Left lung (tissue), 10 donors: ENCODE measurements around the gene ASB3. TPM values are rescaled to one million over a fixed set of nuclear protein-coding genes. Genes with fewer than 3 reads are reported as not detected.
"Not testable (repeated sequence)": the region's sequence is repeated elsewhere in the genome, so short reads cannot be mapped to it uniquely, and the experiment has no call there.

Experiments
- ATAC-seq: fragments of 200-7000 bp; cut with Tn5 transposase; one replicate; pipeline ENCODE4 v1.9.1; 2020; ENCODE audit warnings: moderate library complexity
- DNase-seq, 4 donors: peaks; one replicate each; pipeline ENCODE4 v3.0.0-alpha.2; 2013 to 2020
- H3K27ac ChIP-seq, 2 donors: fragments of 200-600 bp; sonication (generic) in 1 of 2; one replicate each; pipeline versions ENCODE4 v1.5.0 to v1.8.0; 2020 to 2021
- H3K27me3 ChIP-seq, 2 donors: fragments of 200-600 bp; sonication (generic) in 1 of 2; one replicate each; pipeline versions ENCODE4 v1.5.0 to v1.8.0; 2020 to 2021
- H3K36me3 ChIP-seq, 2 donors: fragments of 200-600 bp; sonication (generic) in 1 of 2; one replicate each; pipeline versions ENCODE4 v1.5.0 to v1.8.0; 2020 to 2021
- H3K4me1 ChIP-seq, 2 donors: fragments of 200-600 bp; one replicate each; pipeline ENCODE4 v1.8.0; 2021
- H3K4me3 ChIP-seq, 2 donors: fragments of 200-600 bp; sonication (generic) in 1 of 2; one replicate each; pipeline versions ENCODE4 v1.5.0 to v1.8.0; 2020 to 2021; ENCODE audit warnings: mild to moderate bottlenecking in 1 of 2
- H3K9me3 ChIP-seq, 2 donors: fragments of 200-600 bp; sonication (generic) in 1 of 2; one replicate each; pipeline versions ENCODE4 v1.5.0 to v1.8.0; 2020 to 2021
- intact Hi-C, 2 donors: fragments of 100-400 bp; cut with DNase I; formaldehyde crosslinking; loops; one replicate each; pipeline versions ENCODE4 v1.11.2 to v1.14.2; 2022
- polyA plus RNA-seq, 6 donors: library from polyadenylated mRNA; unstranded; fragments of 120-200 nt; gene quantifications; one replicate each; pipeline ENCODE4 v1.2.1, GENCODE V29; 2013; ENCODE audit not compliant: insufficient read length in 6 of 6
- total RNA-seq, 2 donors: library from RNA; stranded (reverse); fragmentation: NEBNext Ultra II Directional; extraction: Animal tissue kit (Norgen Biotek cat#: 25700); gene quantifications; one replicate each; pipeline ENCODE4 v1.2.1, GENCODE V29; 2021
- TF ChIP-seq, protein P1 (sequence below), 2 donors: fragments of 200-600 bp; sonication (generic) in 1 of 2; IDR thresholded peaks; one replicate each; pipeline versions ENCODE4 v1.5.0 to v1.8.0; 2021; ENCODE audit warnings: antibody characterized with exemption in 2 of 2
- donor health status: DM: no; HTN: yes; CAD: no.
- donor health status: DM: no; HTN: no; CAD: no.

Gene ASB3
- total and polyA plus RNA-seq, 8 donors = 22.7 to 39.6 (median 31.3) TPM

DNA sequence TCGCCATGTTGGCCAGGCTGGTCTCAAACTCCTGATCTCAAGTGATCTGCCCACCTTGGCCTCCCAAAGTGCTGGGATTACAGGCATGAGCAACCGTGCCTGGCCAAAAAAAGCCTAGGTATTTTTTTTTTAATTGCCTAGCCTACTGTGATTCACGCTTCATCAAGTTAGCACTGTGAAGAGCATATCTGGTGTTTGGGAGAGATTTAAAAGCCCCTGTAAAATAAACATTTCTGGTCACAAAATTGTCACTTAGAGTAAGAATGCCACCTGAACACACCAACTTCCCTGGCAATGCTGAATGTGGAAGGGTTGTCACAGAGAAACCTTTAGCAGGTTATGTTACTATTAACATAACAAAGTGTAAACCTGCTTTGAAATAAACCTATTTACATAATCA, 58.8 kb downstream of the ASB3 start:
- TF ChIP-seq, protein P1, sequence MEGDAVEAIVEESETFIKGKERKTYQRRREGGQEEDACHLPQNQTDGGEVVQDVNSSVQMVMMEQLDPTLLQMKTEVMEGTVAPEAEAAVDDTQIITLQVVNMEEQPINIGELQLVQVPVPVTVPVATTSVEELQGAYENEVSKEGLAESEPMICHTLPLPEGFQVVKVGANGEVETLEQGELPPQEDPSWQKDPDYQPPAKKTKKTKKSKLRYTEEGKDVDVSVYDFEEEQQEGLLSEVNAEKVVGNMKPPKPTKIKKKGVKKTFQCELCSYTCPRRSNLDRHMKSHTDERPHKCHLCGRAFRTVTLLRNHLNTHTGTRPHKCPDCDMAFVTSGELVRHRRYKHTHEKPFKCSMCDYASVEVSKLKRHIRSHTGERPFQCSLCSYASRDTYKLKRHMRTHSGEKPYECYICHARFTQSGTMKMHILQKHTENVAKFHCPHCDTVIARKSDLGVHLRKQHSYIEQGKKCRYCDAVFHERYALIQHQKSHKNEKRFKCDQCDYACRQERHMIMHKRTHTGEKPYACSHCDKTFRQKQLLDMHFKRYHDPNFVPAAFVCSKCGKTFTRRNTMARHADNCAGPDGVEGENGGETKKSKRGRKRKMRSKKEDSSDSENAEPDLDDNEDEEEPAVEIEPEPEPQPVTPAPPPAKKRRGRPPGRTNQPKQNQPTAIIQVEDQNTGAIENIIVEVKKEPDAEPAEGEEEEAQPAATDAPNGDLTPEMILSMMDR (IDR thresholded peaks at IDR 0.05) = no peak
- Histone ChIP-seq H3K27ac (no peak overlapping the region), H3K4me1 (no peaks in the 10 kb centered on the region), H3K9me3 (no peaks in the 10 kb centered on the region), H3K36me3 (peaks cover 0 to 12% of the 10 kb centered on the region in 2 donors), H3K4me3 (no peak overlapping the region), H3K27me3 (no peaks in the 10 kb centered on the region)
- ATAC-seq (no peak), DNase-seq (no peak)
- intact Hi-C loops = no loop called here

DNA sequence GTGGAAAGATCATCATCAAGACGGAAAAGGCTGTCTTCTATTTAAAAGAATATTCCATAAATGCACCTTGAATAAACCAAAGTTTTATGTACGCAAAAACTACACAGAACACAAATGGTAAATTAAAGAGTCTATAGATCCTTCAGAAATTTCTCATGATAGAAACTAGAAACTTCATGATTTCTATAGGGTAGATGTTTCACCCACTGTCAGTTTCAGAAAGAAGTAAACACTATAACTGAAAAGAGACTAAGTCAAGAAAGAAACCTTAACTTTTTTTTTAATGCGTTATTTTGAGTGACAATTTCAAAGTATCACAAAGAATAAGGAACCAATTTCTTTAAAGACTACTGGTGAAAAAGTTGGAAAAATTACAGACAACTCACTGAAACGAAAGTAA, 61.1 kb downstream of the ASB3 start:
- intact Hi-C loops = no loop called here
- TF ChIP-seq, protein P1 (IDR thresholded peaks at IDR 0.05) = no peak

DNA sequence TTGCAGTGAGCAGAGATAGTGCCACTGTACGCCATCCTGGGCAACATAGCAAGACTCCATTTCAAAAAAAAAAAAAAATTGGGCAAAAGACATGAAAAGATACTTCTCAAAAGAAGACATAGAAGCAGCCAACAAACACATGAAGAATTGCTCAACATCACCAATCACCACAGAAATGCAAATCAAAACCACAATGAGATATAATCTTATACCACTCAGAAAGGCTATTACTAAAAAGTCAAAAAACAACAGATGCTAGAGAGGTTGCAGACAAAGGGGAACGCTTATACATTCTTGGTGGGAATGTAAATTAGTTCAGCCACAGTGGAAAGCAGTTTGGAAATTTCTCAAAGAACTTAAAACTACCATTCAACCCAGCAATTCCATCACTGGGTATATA, 62.2 kb downstream of the ASB3 start:
- Histone ChIP-seq H3K4me1 (no peaks in the 10 kb centered on the region), H3K9me3 (no peaks in the 10 kb centered on the region), H3K4me3 (no peak overlapping the region), H3K27ac (no peak overlapping the region), H3K27me3 (no peaks in the 10 kb centered on the region), H3K36me3 (peaks cover 0 to 7% of the 10 kb centered on the region in 2 donors)
- TF ChIP-seq, protein P1 (IDR thresholded peaks at IDR 0.05) = no peak
- DNase-seq (no peak), ATAC-seq (no peak)
- intact Hi-C loops = no loop called here

More for the DNA sequence above, 61.1 kb downstream of the ASB3 start:
- Histone ChIP-seq H3K9me3 (no peaks in the 10 kb centered on the region), H3K4me1 (no peaks in the 10 kb centered on the region), H3K27ac (no peak overlapping the region), H3K27me3 (no peaks in the 10 kb centered on the region), H3K4me3 (no peak overlapping the region), H3K36me3 (peaks cover 0 to 8% of the 10 kb centered on the region in 2 donors)
- ATAC-seq (no peak), DNase-seq (no peak)

DNA sequence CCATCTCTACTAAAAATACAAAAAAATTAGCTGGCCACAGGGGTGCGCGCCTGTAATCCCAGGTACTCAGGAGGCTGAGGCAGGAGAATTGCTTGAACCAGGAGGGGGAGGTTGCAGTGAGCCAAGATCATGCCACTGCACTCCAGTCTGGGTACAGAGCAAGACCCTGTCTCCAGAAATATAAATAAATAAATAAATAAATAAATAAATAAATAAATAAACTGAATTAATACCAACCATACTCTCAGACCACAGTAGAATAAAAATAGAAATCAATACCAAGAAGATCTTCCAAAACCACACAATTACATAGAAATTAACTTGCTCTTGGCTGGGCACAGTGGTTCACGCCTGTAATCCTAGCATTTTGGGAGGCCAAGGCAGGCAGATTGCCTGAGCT, 65.8 kb downstream of the ASB3 start:
- H3K4me3 ChIP-seq, H3K36me3 ChIP-seq, H3K4me1 ChIP-seq, H3K27ac ChIP-seq, ATAC-seq, H3K9me3 ChIP-seq, intact Hi-C loops, H3K27me3 ChIP-seq, DNase-seq: not testable (repeated sequence)

DNA sequence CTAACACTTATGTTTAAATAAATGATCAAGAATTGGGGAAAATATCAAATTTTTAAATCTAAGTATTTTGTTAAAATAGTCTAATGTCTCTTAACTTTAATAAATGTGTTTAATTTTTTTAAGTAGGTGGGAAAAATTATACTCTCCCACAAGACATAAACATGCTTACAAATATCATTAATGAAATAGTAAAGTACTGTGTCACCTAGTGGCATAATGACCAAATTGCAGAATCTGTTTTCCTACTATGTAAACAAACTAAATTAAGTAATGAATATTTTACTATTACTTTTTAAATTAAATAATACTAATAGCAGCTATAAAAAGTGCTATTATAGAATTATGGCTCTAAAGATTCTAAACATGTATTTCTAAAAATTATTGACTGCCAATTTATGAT, 71.2 kb downstream of the ASB3 start:
- peaks cover 0 to 33% of the 10 kb centered on the region in 2 donors for H3K36me3 ChIP-seq
- H3K4me1 ChIP-seq = no peaks in the 10 kb centered on the region
- intact Hi-C loops = loop anchor here in 1 of 2 donors (10.0 kb wide), 1 partner anchor 291 kb away; no protein-coding TSS in a partner anchor
- ATAC-seq (peak; percentile 34), DNase-seq (peak in 1 of 4 donors; percentile 4)
- H3K27me3 ChIP-seq = no peaks in the 10 kb centered on the region
- TF ChIP-seq, protein P1 (IDR thresholded peaks at IDR 0.05) = peak; percentile 36 to 48
- no peak overlapping the region for H3K4me3 ChIP-seq
- H3K27ac ChIP-seq = no peak overlapping the region
- H3K9me3 ChIP-seq = no peaks in the 10 kb centered on the region

DNA sequence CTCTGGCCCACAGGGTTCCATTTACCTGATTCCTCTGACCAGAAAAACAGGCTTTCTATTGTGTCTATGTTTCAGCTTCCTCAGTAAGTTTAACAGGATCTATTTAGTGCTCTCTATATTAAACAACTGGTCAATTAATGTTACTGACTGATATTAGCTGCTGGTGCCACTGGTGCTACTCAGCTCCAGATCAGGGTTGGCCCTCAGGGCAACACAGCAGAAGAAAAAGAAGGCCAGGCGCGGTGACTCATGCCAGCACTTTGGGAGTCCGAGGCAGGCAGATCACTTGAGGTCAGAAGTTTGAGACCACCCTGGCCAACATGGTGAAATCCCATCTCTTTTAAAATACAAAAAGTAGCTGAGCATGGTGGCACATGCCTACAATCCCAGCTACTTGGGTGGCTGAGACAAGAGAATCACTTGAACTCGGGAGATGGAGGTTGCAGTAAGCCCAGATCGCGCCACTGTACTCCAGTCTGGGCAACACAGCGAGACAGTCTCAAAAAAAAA, 75.4 kb downstream of the ASB3 start:
- TF ChIP-seq, protein P1 (IDR thresholded peaks at IDR 0.05) = no peak
- ATAC-seq = no peak
- H3K4me1 ChIP-seq = no peaks in the 10 kb centered on the region
- no peaks in the 10 kb centered on the region for H3K27me3 ChIP-seq
- DNase-seq = no peak
- intact Hi-C loops = loop anchor here in 1 of 2 donors (10.0 kb wide), 1 partner anchor 287 kb away; no protein-coding TSS in a partner anchor
- peaks cover 0 to 69% of the 10 kb centered on the region in 2 donors for H3K36me3 ChIP-seq
- H3K9me3 ChIP-seq = peaks cover 0 to 12% of the 10 kb centered on the region in 2 donors
- H3K27ac ChIP-seq = no peak overlapping the region
- no peak overlapping the region for H3K4me3 ChIP-seq
